ENCODE results near the gene EPS15. TPM values are rescaled to one million over a fixed set of nuclear protein-coding genes. Genes with fewer than 3 reads are reported as not detected.

The EPS15 gene
- 10 to 100 TPM; 40.3 to 55.8 TPM for total RNA-seq

DNA sequence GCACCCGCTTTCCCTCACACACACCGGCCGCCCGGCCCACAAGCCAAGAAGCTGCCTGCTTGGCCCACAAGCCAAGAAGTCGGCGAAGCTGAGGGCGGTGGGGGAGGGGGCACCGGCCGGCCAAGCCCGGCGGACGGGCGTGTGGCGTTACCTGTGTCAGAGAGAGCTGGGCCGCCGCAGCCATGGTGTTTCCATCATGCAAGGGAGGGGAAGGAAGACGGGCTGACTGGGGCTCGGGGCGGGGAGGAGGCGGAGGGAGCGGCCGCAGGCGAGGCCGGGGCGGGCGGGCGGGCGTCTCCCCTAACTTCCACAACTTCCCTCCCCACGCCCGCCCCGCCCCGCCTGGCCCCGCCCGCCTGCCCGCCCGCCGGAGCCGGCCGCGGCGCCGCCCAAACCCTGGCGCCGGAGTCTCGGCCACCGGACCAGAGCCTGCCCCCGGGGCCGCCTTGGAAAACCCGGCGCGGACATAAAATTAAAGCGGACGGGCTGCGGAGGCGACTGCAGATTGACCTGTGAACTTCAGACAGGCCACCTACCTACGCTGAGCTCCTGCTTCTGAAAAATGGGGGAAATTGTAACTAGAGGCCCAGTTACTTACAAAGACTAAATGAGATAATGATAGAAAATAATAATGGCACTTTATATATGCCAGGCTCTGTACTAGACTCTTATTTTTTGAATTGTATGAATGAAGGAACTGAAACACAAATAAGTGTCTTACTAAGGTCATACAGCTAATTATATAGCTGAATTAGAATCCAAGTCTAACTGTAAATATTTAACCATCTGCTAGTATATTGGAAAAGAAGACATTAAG is at the start of gene EPS15:
Gene EPS15 (minus strand): TSS at position 219 of the 817 bp plus-strand sequence. CDS start 35 bp downstream, at position 184.
- Histone ChIP-seq H3K4me1 (peaks cover 20% of the 10 kb centered on the region), H3K27me3 (no peaks in the 10 kb centered on the region), H3K9me3 (no peaks in the 10 kb centered on the region), H3K4me3 (peak within 1 kb of the TSS; percentile 69), H3K9ac (ENCODE audit: low read depth in 2 of 2, low read length in 2 of 2) (peak within 1 kb of the TSS; percentile 97), H3K36me3 (no peaks in the 10 kb centered on the region), H3K27ac (peak within 1 kb of the TSS; percentile 94)
- peak; percentile 93 for DNase-seq
- intact Hi-C loops (cut with DNase I) = no loop called here
- no peak for TF ChIP-seq CTCF (IDR thresholded peaks at IDR 0.05)

DNA sequence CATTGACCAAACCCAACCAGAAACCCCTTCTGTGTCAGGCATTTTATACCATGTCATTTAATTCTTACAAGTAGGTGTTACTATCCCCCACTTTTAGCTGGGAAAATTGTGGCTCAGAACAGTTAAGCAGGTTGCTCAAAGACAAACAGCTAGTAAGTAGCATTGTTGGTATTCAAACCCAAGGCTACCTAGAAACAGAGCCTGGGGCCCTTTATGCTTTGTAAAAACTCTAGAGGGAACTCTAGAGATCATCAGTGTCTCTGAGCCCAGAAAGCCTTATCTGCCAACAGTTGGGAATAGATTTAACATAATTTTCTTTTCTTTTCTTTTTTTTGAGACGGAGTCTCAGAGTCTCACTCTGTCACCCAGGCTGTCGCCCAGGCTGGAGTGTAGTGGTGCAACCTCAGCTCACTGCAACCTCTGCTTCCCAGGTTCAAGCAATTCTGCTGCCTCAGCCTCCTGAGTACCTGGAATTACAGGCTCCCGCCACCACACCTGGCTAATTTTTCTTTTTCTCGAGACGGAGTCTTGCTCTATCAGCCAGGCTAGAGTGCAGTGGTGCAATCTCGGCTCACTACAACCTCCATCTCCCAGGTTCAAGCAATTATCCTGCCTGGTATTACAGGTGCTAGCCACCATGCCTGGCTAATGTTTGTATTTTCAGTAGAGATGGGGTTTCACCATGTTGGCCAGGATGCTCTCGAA is 49.3 kb upstream of the EPS15 start:
- H3K4me3 ChIP-seq = no peak overlapping the region
- no peak overlapping the region for H3K9ac ChIP-seq (ENCODE audit: low read depth in 2 of 2, low read length in 2 of 2)
- H3K4me1 ChIP-seq = peaks cover 13% of the 10 kb centered on the region
- H3K27me3 ChIP-seq = no peaks in the 10 kb centered on the region
- no peak for DNase-seq
- intact Hi-C loops (cut with DNase I) = no loop called here
- H3K9me3 ChIP-seq = no peaks in the 10 kb centered on the region
- no peak for TF ChIP-seq CTCF (IDR thresholded peaks at IDR 0.05)
- no peaks in the 10 kb centered on the region for H3K36me3 ChIP-seq
- H3K27ac ChIP-seq = no peak overlapping the region

- TF ChIP-seq CTCF (IDR thresholded peaks at IDR 0.05) = no peak
- no peaks in the 10 kb centered on the region for H3K27me3 ChIP-seq
- intact Hi-C loops (cut with DNase I) = no loop called here
- H3K4me1 ChIP-seq = peaks cover 13% of the 10 kb centered on the region
- H3K36me3 ChIP-seq = no peaks in the 10 kb centered on the region
- H3K9me3 ChIP-seq = no peaks in the 10 kb centered on the region
- H3K4me3 ChIP-seq = no peak overlapping the region
- DNase-seq = no peak
- H3K27ac ChIP-seq = no peak overlapping the region
- H3K9ac ChIP-seq (ENCODE audit: low read depth in 2 of 2, low read length in 2 of 2) = no peak overlapping the region
Measured at GRCh38 chr1:51567653-51568052, 48.6 kb upstream of the EPS15 start.

- intact Hi-C loops (cut with DNase I) = no loop called here
- Histone ChIP-seq H3K4me1 (peaks cover 13% of the 10 kb centered on the region), H3K9ac (ENCODE audit: low read depth in 2 of 2, low read length in 2 of 2) (no peak overlapping the region), H3K27ac (no peak overlapping the region), H3K4me3 (no peak overlapping the region), H3K27me3 (no peaks in the 10 kb centered on the region), H3K9me3 (no peaks in the 10 kb centered on the region), H3K36me3 (no peaks in the 10 kb centered on the region)
- no peak for DNase-seq
- TF ChIP-seq CTCF (IDR thresholded peaks at IDR 0.05) = no peak
Measured at GRCh38 chr1:51566260-51566659, 47.2 kb upstream of the EPS15 start.

GRCh38 chr1:51565009-51565408 is 45.9 kb upstream of the EPS15 start:
- no peak for DNase-seq
- intact Hi-C loops (cut with DNase I) = no loop called here
- Histone ChIP-seq H3K27ac (no peak overlapping the region), H3K4me3 (no peak overlapping the region), H3K9ac (ENCODE audit: low read depth in 2 of 2, low read length in 2 of 2) (no peak overlapping the region), H3K4me1 (peaks cover 6% of the 10 kb centered on the region), H3K9me3 (no peaks in the 10 kb centered on the region), H3K36me3 (no peaks in the 10 kb centered on the region), H3K27me3 (no peaks in the 10 kb centered on the region)
- TF ChIP-seq CTCF (IDR thresholded peaks at IDR 0.05) = no peak
